SK-N-MC (cell line): Measurements from ENCODE around the gene CCDC28B.

Source experiments
- EZH2 ChIP-seq: fragments of 200-600 bp; sonication (generic); IDR thresholded peaks from one replicate; pipeline ENCODE4 v1.6.1; 2017; ENCODE audit warnings: antibody characterized with exemption
- FOXP2 ChIP-seq: optimal IDR thresholded peaks from 2 replicates; pipeline ENCODE3; 2011; ENCODE audit warnings: mild to moderate bottlenecking, moderate library complexity; ENCODE audit not compliant: insufficient read depth; ENCODE audit errors: extremely low read length, control extremely low read depth
- POLR2AphosphoS5 ChIP-seq: IDR thresholded peaks from 2 replicates; pipeline ENCODE4 v1.6.1; 2012; ENCODE audit warnings: mild to moderate bottlenecking, low read depth, low read length, borderline replicate concordance

GRCh38 chr1:32159189-32159588 is 41.2 kb upstream of the CCDC28B start:
- TF ChIP-seq POLR2AphosphoS5 (no peak), EZH2 (no peak), FOXP2 (no peak)
